ENCODE data around the gene KRT32. TPM values are rescaled to one million over a fixed set of nuclear protein-coding genes. Genes with fewer than 3 reads are reported as not detected.

Gene KRT32
- total RNA-seq, 4 donors from 2014 or later, result not detected

GRCh38 chr17:41486809-41487530 is 19.8 kb upstream of the KRT32 start:
- H3K27ac ChIP-seq, result no peak overlapping the region
- TF ChIP-seq POLR2A (IDR thresholded peaks at IDR 0.05), result no peak
- TF ChIP-seq CTCF (IDR thresholded peaks at IDR 0.05), result peak in 1 of 4 experiments; percentile 15
- no peak overlapping the region for H3K4me3 ChIP-seq
- H3K4me1 ChIP-seq, result no peaks in the 10 kb centered on the region
- H3K36me3 ChIP-seq, result no peaks in the 10 kb centered on the region
- intact Hi-C loops (cut with DNase I; ENCODE audit: low total_unique reads), result no loop called here
- DNase-seq, result no peak
- no peaks in the 10 kb centered on the region for H3K9me3 ChIP-seq
- no peaks in the 10 kb centered on the region for H3K27me3 ChIP-seq

GRCh38 chr17:41486316-41486715 is 19.1 kb upstream of the KRT32 start:
- H3K27me3 ChIP-seq, result no peaks in the 10 kb centered on the region
- H3K4me3 ChIP-seq, result no peak overlapping the region
- no peak for DNase-seq
- no peak for TF ChIP-seq POLR2A (IDR thresholded peaks at IDR 0.05)
- TF ChIP-seq CTCF (IDR thresholded peaks at IDR 0.05), result no peak
- H3K4me1 ChIP-seq, result no peaks in the 10 kb centered on the region
- H3K36me3 ChIP-seq, result no peaks in the 10 kb centered on the region
- no peak overlapping the region for H3K27ac ChIP-seq
- no peaks in the 10 kb centered on the region for H3K9me3 ChIP-seq
- intact Hi-C loops (cut with DNase I; ENCODE audit: low total_unique reads), result no loop called here

GRCh38 chr17:41484920-41485904 is 18.0 kb upstream of the KRT32 start:
- Histone ChIP-seq H3K36me3 (no peaks in the 10 kb centered on the region), H3K4me3 (no peak overlapping the region), H3K9me3 (no peaks in the 10 kb centered on the region), H3K27ac (no peak overlapping the region), H3K4me1 (no peaks in the 10 kb centered on the region), H3K27me3 (no peaks in the 10 kb centered on the region)
- DNase-seq, result no peak
- intact Hi-C loops (cut with DNase I; ENCODE audit: low total_unique reads), result no loop called here
- TF ChIP-seq POLR2A (IDR thresholded peaks at IDR 0.05), result no peak
- TF ChIP-seq CTCF (IDR thresholded peaks at IDR 0.05), result no peak

GRCh38 chr17:41483991-41484826 is 17.0 kb upstream of the KRT32 start:
- no peak for TF ChIP-seq POLR2A (IDR thresholded peaks at IDR 0.05)
- no peak for TF ChIP-seq CTCF (IDR thresholded peaks at IDR 0.05)
- no peak for DNase-seq
- Histone ChIP-seq H3K27me3 (no peaks in the 10 kb centered on the region), H3K27ac (no peak overlapping the region), H3K9me3 (no peaks in the 10 kb centered on the region), H3K36me3 (no peaks in the 10 kb centered on the region), H3K4me3 (no peak overlapping the region), H3K4me1 (no peaks in the 10 kb centered on the region)
- intact Hi-C loops (cut with DNase I; ENCODE audit: low total_unique reads), result no loop called here
